KOPT-K1 (cell line): Measurements from ENCODE around the gene ERVH48-1.
"Not testable (repeated sequence)": the region's sequence is repeated elsewhere in the genome, so short reads cannot be mapped to it uniquely, and the experiment has no call there.

Experiments used
- H3K27ac ChIP-seq: fragments of 200-600 bp; sonication (generic); 2 replicates; pipeline ENCODE4 v1.5.1; 2016; ENCODE audit warnings: antibody characterized with exemption, mild to moderate bottlenecking, low read depth, low read length; ENCODE audit not compliant: poor library complexity, severe bottlenecking
- H3K36me3 ChIP-seq: fragments of 200-600 bp; sonication (generic); 2 replicates; pipeline ENCODE4 v1.5.1; 2017; ENCODE audit warnings: antibody characterized with exemption, mild to moderate bottlenecking, low read length, moderate library complexity; ENCODE audit not compliant: insufficient read depth
- H3K9me3 ChIP-seq: fragments of 200-600 bp; sonication (generic); 2 replicates; pipeline ENCODE4 v1.5.1; 2017; ENCODE audit warnings: antibody characterized with exemption, low read length, mild to moderate bottlenecking; ENCODE audit not compliant: insufficient read depth, poor library complexity, severe bottlenecking

The ERVH48-1 gene

DNA sequence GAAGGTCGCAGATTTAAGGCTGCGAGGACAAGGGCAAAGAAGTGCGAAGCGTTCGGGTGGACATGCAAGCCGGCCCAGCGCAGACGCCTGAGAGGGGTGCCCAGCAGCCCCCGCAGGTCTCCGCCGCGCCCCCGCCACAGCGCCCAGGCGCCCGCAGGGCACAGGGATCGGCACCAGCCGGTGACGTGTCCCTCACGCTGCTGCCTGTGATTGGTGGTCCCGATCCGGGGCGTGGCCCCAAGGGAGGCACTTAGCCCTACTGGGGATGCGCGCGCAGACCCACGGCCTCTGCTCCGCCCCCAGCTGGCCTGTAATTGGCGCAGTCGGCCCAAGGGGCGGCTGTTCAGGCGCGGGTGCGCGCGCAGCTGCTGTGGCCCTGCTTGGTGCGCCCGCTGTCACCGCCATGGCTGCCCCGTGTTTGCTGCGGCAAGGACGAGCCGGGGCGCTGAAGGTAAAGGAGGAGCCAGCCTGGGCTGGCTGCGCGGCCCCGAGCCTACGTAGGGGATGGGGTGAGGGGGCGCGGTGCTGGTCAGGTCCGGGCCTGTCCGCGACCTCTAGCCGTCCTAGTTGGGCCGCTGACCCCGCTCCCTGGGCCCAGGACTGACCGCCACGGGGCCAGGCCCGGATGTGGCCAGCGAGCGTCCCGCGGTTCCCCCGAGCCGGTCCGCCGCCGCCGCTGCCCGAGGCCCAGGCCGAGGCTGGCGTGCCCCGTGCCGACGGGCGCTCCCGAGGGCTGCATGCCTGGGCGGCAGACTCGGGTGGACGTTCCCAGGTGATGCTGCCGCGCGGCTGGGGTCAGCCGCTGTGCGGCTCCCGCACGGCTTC lies 32.3 kb downstream of the ERVH48-1 start, which contains the start of gene NDUFV3:
Gene NDUFV3 (plus strand): TSS at position 379 of the 825 bp plus-strand sequence. CDS start 25 bp downstream, at position 404.
- H3K9me3 ChIP-seq, result no peaks in the 10 kb centered on the region
- H3K27ac ChIP-seq, result peak within 1 kb of the TSS; percentile 76
- peaks cover 14% of the 10 kb centered on the region; the same call in 1 of the 2 replicates for H3K36me3 ChIP-seq

DNA sequence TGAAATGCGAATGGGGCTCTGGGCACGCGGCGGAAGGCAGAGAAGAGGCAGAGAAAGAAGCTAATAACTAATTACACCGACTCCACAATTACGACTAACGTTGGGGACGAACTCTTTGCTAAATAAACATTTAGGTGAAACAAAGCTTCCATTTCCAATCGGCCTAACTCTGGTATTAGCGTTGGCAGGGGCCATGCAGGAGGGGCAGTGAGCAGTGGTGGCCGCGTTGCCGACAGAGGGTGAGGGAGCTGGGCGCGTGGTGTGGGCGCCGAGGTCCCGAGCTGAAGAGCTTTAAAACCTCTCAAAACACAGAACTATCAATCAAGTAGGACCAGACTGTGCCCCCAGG lies 32.9 kb downstream of the ERVH48-1 start:
- H3K36me3 ChIP-seq, result peaks cover 8% of the 10 kb centered on the region; the same call in 1 of the 2 replicates
- H3K27ac ChIP-seq, result peak overlapping the region; percentile 76

DNA sequence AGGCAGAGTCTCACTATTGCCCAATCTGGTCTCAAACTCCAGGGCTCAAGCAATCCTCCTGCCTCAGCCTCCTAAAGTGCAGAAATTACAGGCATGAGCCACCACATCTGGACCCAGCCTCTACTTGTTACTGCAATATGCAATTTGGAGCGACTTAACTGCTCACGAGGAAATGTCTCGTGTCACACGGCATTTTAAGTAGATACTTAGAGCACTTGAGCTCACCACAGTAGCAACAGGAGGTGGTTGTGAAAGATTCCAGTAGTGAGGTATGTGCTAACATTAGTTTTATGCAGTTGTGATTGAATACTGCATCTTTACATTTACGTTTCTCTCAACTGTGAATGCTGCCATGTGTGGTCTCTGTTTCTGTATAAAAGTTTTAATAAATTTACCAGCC lies 38.1 kb downstream of the ERVH48-1 start:
- Histone ChIP-seq H3K9me3 (no peaks in the 10 kb centered on the region), H3K36me3 (no peaks in the 10 kb centered on the region), H3K27ac (no peak overlapping the region)

More for the DNA sequence above, 32.9 kb downstream of the ERVH48-1 start:
- no peaks in the 10 kb centered on the region for H3K9me3 ChIP-seq

DNA sequence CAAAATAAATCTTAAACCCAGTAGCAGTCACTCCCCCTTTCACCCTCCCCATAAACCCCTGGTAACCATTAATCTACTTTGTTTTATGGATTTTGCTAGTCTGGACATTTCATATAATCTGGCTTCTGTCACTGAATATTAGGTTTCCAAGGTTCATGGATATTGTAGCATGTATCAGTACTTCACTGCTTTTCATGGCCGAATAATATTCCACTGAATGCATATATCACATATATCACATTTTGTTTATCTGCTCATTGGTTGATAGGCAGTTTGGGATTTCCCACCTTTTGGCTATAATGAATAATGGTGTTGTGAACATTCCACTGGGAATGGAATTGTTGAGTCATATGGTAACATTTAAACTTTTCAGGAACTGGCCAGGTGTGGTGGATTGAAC lies 41.5 kb downstream of the ERVH48-1 start:
- no peaks in the 10 kb centered on the region for H3K36me3 ChIP-seq
- no peak overlapping the region for H3K27ac ChIP-seq
- no peaks in the 10 kb centered on the region for H3K9me3 ChIP-seq

DNA sequence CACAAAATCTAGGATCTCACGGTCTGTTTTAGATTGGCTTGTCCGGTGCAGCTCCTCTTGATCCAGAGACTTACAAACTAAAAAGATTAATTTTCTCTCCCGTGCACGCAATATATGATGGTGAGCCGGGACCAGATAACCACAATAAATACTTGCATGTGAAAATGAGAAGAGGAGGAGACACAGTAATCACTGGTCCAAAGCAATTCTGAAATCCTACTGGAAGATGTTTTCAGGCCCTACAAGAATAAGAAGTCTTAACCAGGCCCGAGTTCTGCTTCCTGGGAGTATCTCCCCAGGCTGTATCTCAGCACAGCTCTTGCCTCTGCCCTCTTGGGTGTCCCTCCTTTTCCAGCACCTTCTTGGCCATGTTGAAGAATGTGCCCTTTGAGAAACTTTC lies 45.1 kb downstream of the ERVH48-1 start:
- no peaks in the 10 kb centered on the region for H3K9me3 ChIP-seq
- peaks cover 21% of the 10 kb centered on the region for H3K36me3 ChIP-seq
- peak overlapping the region; percentile 86 for H3K27ac ChIP-seq

DNA sequence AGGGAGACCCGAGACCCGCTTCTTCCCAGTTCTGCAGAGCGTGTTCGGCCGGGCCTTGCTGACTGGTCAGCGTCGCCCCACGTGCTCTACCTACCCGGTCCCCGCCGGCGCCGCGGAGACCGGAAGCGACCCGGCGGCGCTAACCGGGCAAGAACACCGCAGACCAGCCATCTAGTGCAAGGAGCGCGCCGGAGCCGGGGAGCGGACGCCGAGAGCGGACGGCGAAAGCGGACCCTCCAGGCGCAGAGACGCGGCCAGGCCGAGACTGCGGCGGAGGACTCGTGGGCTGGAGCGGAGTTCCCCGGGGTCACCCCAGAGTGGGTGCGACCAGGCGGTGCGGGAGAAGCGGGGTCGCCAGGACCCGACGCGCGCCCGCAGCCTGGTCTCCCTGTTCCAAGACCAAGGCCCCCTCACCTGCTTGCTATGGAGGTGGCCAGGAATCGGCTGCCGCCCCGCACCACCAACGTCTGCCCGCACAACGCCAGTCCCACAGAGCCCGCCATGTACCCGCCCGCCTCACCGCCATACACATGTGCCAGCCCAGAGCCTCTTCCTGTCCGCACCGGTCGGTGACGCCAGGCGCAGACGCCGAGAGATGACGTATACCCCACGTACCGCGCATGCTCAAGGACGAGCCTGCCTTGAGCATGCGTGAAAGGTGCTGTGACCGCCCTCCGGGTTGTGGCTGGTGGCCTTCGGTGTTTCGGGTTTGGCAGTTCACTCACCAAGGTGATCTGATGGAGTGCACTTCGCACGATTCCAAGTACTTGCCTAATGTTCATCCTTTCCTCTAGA lies 46.2 kb downstream of the ERVH48-1 start, which contains the start of gene WDR4:
Gene WDR4 (minus strand): TSS at position 547 of the 795 bp plus-strand sequence. CDS start 44 bp downstream, at position 503.
- Histone ChIP-seq H3K27ac (peak within 1 kb of the TSS; percentile 86), H3K36me3 (peaks cover 32% of the 10 kb centered on the region), H3K9me3 (no peaks in the 10 kb centered on the region)

DNA sequence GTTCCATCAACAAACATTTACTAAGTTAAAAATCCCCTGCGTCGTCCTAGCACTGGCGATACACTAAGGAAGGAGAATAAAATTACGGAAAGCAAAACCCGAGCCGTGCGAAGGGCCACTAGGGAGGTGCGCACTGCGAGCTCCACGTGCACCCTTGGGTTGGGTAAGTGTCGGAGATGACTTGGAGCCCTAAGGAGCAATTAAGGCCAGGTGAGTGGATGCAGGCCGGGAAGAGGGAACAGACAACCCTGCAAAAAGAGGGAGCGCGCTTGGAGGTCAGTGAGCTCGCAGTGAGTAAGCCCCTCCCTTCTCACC lies 46.8 kb downstream of the ERVH48-1 start:
- Histone ChIP-seq H3K9me3 (no peaks in the 10 kb centered on the region), H3K27ac (peak overlapping the region; percentile 86), H3K36me3 (peaks cover 38% of the 10 kb centered on the region)

DNA sequence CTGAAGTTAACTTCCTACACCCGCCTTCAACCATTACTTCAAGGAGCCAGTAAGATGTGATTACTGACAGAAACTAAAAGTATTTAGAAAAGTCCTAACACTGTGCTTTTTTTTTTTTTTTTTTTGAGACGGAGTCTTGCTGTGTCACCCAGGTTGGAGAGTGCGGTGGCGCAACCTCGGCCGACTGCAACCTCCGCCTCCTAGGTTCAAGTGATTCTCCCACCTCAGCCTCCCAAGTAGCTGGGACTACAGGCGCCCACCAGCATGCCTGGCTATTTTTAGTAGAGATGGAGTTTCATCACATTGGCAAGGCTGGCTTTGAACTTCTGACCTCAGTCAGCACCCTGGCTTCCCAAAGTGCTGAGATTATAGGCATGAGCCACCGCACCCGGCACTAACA lies 49.6 kb downstream of the ERVH48-1 start:
- H3K9me3 ChIP-seq, H3K27ac ChIP-seq: not testable (repeated sequence)
- peaks cover 66% of the 10 kb centered on the region for H3K36me3 ChIP-seq

DNA sequence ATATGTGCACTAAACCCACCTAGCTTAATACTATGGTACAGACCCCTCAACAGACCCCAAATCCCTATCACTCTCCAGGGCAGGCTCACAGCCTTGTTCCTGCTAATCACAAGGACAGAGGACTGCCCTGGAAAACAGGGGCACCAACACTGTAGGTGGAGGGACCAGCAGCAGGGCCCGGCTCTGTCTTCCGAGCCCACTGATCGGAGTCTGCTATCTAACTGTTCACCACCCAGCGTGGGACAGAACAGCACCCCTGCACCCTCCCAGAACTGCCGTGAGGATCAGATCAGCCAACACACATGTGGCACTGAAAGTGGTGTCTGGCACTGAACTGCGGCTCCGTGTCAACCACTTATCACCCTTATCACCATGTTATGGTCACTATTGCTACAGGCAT lies 52.3 kb downstream of the ERVH48-1 start:
- no peak overlapping the region for H3K27ac ChIP-seq
- H3K9me3 ChIP-seq, result no peaks in the 10 kb centered on the region
- peaks cover 93% of the 10 kb centered on the region for H3K36me3 ChIP-seq

DNA sequence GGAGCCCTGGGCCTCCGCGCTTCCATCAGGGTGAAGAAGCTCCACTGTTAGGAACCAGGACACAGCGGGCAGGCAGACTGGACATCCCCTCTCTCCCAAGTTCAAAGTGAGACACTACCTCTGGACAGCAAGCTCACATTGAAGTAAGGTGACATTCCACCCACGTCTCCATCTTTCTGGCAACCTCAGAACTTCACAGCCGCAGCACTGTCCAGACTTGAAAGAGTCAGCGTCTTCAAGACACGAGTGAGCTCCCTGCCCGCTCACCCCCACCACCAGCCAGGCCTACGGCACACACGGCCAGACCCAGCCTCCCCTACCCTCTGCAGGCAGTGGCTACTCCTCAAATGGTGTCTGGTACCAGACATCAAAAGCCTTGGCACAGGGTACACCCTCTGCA lies 57.2 kb downstream of the ERVH48-1 start:
- Histone ChIP-seq H3K9me3 (no peaks in the 10 kb centered on the region), H3K27ac (no peak overlapping the region), H3K36me3 (peaks cover 95% of the 10 kb centered on the region)
